Ovary (tissue), 9 donors: ENCODE measurements around the gene LSAMP. TPM values are rescaled to one million over a fixed set of nuclear protein-coding genes. Genes with fewer than 3 reads are reported as not detected.

Experiments used
- DNase-seq, 5 donors: peaks; one replicate each; pipeline ENCODE4 v3.0.0-alpha.2; 2019 to 2020
- H3K27ac ChIP-seq, 2 donors: fragments of 200-600 bp; one replicate each; pipeline versions ENCODE4 v1.5.1 to v1.8.0; 2019 to 2022
- H3K27me3 ChIP-seq: fragments of 200-600 bp; one replicate; pipeline ENCODE4 v1.8.0; 2022
- H3K36me3 ChIP-seq: fragments of 200-600 bp; sonication (generic); one replicate; pipeline ENCODE4 v1.5.1; 2019
- H3K4me1 ChIP-seq: one replicate; pipeline ENCODE4 v1.8.1; 2013; ENCODE audit warnings: mild to moderate bottlenecking, moderate library complexity; ENCODE audit not compliant: insufficient read depth
- H3K4me3 ChIP-seq: fragments of 200-600 bp; sonication (generic); one replicate; pipeline ENCODE4 v1.5.1; 2017
- H3K9me3 ChIP-seq, 2 donors: fragments of 200-600 bp in 1 of 2; sonication (generic) in 1 of 2; one replicate each; pipeline versions ENCODE4 v1.5.1 to v1.8.1; 2013 to 2019; ENCODE audit warnings: mild to moderate bottlenecking in 1 of 2, moderate library complexity in 1 of 2
- CTCF ChIP-seq, 3 donors: fragments of 450-650 bp in 2 of 3; fragments of 200-600 bp in 1 of 3; IDR thresholded peaks; one replicate each; pipeline versions ENCODE4 v1.5.1 to v1.8.0; 2016 to 2022; ENCODE audit warnings: antibody characterized with exemption in 3 of 3, mild to moderate bottlenecking in 1 of 3
- EP300 ChIP-seq: sonication (generic); formaldehyde crosslinking; IDR thresholded peaks from one replicate; pipeline ENCODE4 v1.6.1; 2017; ENCODE audit warnings: antibody characterized with exemption
- POLR2A ChIP-seq: fragments of 450-650 bp; IDR thresholded peaks from one replicate; pipeline ENCODE4 v1.6.1; 2017; ENCODE audit warnings: antibody characterized with exemption, mild to moderate bottlenecking, moderate library complexity
- WGBS, 3 donors: extraction: QIAGEN DNeasy Blood & Tissue Kit in 1 of 3; methylation state at CpG; one replicate each; pipeline versions ENCODE4 v1.1.5 to v1.1.7; 2013 to 2017; 5-methylcytosine and 5-hydroxymethylcytosine counted together
- intact Hi-C, 4 donors: fragments of 100-400 bp; cut with DNase I; formaldehyde crosslinking; loops; one replicate each; pipeline versions ENCODE4 v1.11.0 to v1.15.1; 2022 to 2023
- polyA plus RNA-seq, 2 donors: library from polyadenylated mRNA; stranded (reverse); fragments of 200-250 nt in 1 of 2; fragments of 350-450 nt in 1 of 2; fragmentation: Illumina TruSeq in 1 of 2; extraction: RNeasy Lipid Tissue Mini Kit (QIAGEN cat#74804) in 1 of 2; gene quantifications; one replicate each; pipeline ENCODE4 v1.2.3, GENCODE V29; 2013 to 2014
- total RNA-seq, 7 donors: library from RNA; depleted of rRNA in 2 of 7; stranded (reverse); fragments of >200 nt in 2 of 7; fragmentation: NEBNext Ultra II Directional in 3 of 7; extraction: Animal tissue kit (Norgen Biotek cat#: 25700) in 3 of 7; gene quantifications; one replicate each; pipeline versions ENCODE4 v1.1.0 to v1.2.4, GENCODE V29; 2016 to 2023
- donor health status: DM: no; HTN: no; CAD: no; lungs with moderate emphysema.
- donor health status: DM: no; HTN: no; CAD: no.
- donor health status: Bipolar disorder and iron deficiency.
- donor health status: DM: yes; HTN: yes; CAD: no.
- donor health status: DM: no; HTN: no; CAD: no.
- donor health status: DM: yes; HTN: yes; CAD: no.

The LSAMP gene
- total and polyA plus RNA-seq, 9 donors, result 1.1 to 13.0 (median 5.4) TPM

- DNase-seq, result no peak
- H3K9me3 ChIP-seq, result no peaks in the 10 kb centered on the region
- 74 to 82% (median 81%) methylated on average over 3 of the region's 3 CpGs for WGBS, 3 donors
- intact Hi-C loops, result no loop called here
- TF ChIP-seq POLR2A, result no peak
- TF ChIP-seq CTCF (IDR thresholded peaks at IDR 0.05), result no peak
- TF ChIP-seq EP300, result no peak
- H3K4me3 ChIP-seq, result no peak overlapping the region
- no peaks in the 10 kb centered on the region for H3K36me3 ChIP-seq
- H3K27ac ChIP-seq, result no peak overlapping the region
- no peaks in the 10 kb centered on the region for H3K4me1 ChIP-seq
- H3K27me3 ChIP-seq, result no peaks in the 10 kb centered on the region
Measured at GRCh38 chr3:116040152-116040551, 405.1 kb downstream of the LSAMP start.

- H3K27ac ChIP-seq, result no peak overlapping the region
- no peaks in the 10 kb centered on the region for H3K4me1 ChIP-seq
- H3K9me3 ChIP-seq, result no peaks in the 10 kb centered on the region
- WGBS, 3 donors, result 80 to 90% (median 82%) methylated on average over 4 of the region's 4 CpGs
- H3K4me3 ChIP-seq, result no peak overlapping the region
- no peaks in the 10 kb centered on the region for H3K36me3 ChIP-seq
- DNase-seq, result no peak
- intact Hi-C loops, result no loop called here
- no peaks in the 10 kb centered on the region for H3K27me3 ChIP-seq
- TF ChIP-seq CTCF (IDR thresholded peaks at IDR 0.05) (no peak), EP300 (no peak), POLR2A (no peak)
Measured at GRCh38 chr3:116039651-116039985, 405.7 kb downstream of the LSAMP start.

GRCh38 chr3:116038968-116039650 lies 406.2 kb downstream of the LSAMP start:
- H3K27me3 ChIP-seq, result no peaks in the 10 kb centered on the region
- WGBS, 3 donors, result 84 to 87% (median 86%) methylated on average over 1 of the region's 1 CpG
- intact Hi-C loops, result no loop called here
- no peaks in the 10 kb centered on the region for H3K36me3 ChIP-seq
- no peaks in the 10 kb centered on the region for H3K4me1 ChIP-seq
- TF ChIP-seq POLR2A, result no peak
- no peak for TF ChIP-seq CTCF (IDR thresholded peaks at IDR 0.05)
- no peak for TF ChIP-seq EP300
- H3K9me3 ChIP-seq, result no peaks in the 10 kb centered on the region
- H3K4me3 ChIP-seq, result no peak overlapping the region
- H3K27ac ChIP-seq, result no peak overlapping the region
- no peak for DNase-seq

GRCh38 chr3:116037954-116038911 lies 407.1 kb downstream of the LSAMP start:
- 80 to 84% (median 81%) methylated on average over 5 of the region's 5 CpGs for WGBS, 3 donors
- Histone ChIP-seq H3K9me3 (no peaks in the 10 kb centered on the region), H3K36me3 (no peaks in the 10 kb centered on the region), H3K4me3 (no peak overlapping the region), H3K27me3 (no peaks in the 10 kb centered on the region), H3K4me1 (no peaks in the 10 kb centered on the region), H3K27ac (no peak overlapping the region)
- intact Hi-C loops, result no loop called here
- TF ChIP-seq CTCF (IDR thresholded peaks at IDR 0.05) (no peak), EP300 (no peak), POLR2A (no peak)
- no peak for DNase-seq
